AG09319 (cell line): ENCODE measurements around the gene ARHGAP15.

Source experiments
- DNase-seq: peaks from one replicate; pipeline ENCODE4 v3.0.0-alpha.2; 2010; ENCODE audit warnings: low read depth; ENCODE audit errors: extremely low read depth
- TF ChIP-seq, protein P1 (sequence below): IDR thresholded peaks from 2 replicates; pipeline ENCODE4 v1.5.1; 2011; ENCODE audit warnings: low read depth, mild to moderate bottlenecking, inconsistent platforms, low read length, moderate library complexity

ARHGAP15 gene

DNA sequence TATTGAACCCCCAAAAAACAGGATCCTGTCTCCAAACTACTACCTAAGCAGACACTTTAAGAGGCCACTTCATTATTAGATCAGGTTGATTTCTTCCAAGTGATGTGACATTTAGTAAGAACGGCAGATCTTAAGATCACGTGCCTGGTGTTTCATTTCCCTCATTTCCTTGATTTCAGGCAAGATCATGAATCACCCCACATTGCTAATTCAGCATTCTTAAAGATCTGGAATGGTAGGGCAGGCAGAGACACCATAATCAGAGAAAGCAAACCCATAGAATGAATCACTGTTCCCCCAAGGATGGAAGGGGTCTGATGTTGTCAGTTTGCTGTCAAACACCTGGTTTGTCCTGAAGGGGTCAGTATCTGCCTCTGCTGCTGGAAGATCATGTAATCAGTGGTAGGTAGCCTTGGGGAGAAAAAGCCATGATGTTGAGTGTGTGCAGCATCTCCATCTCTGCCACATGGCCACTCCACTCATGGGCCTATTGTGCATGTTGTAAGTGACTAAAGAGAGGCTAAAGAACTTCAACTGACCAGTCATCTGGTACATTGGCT is 133.9 kb downstream of the ARHGAP15 start:
- DNase-seq = no peak

GRCh38 chr2:143264851-143265250 is 135.6 kb downstream of the ARHGAP15 start:
- peak; percentile 62 for DNase-seq
- TF ChIP-seq, protein P1, sequence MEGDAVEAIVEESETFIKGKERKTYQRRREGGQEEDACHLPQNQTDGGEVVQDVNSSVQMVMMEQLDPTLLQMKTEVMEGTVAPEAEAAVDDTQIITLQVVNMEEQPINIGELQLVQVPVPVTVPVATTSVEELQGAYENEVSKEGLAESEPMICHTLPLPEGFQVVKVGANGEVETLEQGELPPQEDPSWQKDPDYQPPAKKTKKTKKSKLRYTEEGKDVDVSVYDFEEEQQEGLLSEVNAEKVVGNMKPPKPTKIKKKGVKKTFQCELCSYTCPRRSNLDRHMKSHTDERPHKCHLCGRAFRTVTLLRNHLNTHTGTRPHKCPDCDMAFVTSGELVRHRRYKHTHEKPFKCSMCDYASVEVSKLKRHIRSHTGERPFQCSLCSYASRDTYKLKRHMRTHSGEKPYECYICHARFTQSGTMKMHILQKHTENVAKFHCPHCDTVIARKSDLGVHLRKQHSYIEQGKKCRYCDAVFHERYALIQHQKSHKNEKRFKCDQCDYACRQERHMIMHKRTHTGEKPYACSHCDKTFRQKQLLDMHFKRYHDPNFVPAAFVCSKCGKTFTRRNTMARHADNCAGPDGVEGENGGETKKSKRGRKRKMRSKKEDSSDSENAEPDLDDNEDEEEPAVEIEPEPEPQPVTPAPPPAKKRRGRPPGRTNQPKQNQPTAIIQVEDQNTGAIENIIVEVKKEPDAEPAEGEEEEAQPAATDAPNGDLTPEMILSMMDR = no peak

More for the DNA sequence above, 133.9 kb downstream of the ARHGAP15 start:
- TF ChIP-seq, protein P1 = no peak; the same call in 1 of the 2 replicates

GRCh38 chr2:143279672-143280071 is 150.5 kb downstream of the ARHGAP15 start:
- TF ChIP-seq, protein P1 = no peak
- no peak for DNase-seq

- TF ChIP-seq, protein P1 = no peak
- DNase-seq = no peak
These were observed 151.0 kb downstream of the ARHGAP15 start for GRCh38 chr2:143280097-143280757.

GRCh38 chr2:143282684-143283083 is 153.5 kb downstream of the ARHGAP15 start:
- TF ChIP-seq, protein P1 = no peak; the same call in 1 of the 2 replicates
- no peak for DNase-seq

DNA sequence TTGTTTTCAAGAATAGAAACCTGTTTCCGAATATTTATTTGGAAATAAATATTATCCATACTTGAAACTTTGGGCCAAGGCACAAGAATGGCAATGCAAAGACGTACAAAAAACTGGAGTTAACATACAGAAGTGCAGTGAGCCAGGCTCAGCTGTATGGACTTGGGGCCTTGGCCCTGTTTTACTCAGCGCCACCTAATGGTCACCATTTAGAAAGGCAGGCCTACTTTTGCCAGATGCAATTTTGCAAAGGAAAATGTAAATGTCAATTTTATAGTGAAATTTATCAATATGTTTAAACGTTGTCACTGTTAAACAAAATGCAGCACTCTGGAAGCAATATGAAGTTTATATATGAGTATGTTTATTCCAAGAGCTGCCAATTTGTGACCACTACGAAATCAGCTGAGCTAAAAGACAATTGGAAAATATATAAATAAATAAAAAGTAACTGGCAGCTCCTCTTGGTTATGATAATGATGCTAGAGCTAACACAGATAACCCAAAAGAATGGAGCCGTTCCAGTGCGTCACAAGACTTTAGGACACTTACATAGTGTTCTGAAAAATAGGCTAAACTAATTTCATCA is 155.0 kb downstream of the ARHGAP15 start:
- peak; percentile 3 for DNase-seq
- TF ChIP-seq, protein P1 = peak; percentile 76

GRCh38 chr2:143289025-143289424 is 159.8 kb downstream of the ARHGAP15 start:
- no peak for DNase-seq
- TF ChIP-seq, protein P1 = no peak
